Measurements from ENCODE around the gene TMC2.

- TF ChIP-seq CTCF (IDR thresholded peaks at IDR 0.05; ENCODE audit: low read depth, low read length, poor library complexity, severe bottlenecking) (no peak), EZH2phosphoT487 (IDR thresholded peaks at IDR 0.05; ENCODE audit: borderline replicate concordance, low read length) (no peak)
Observed at GRCh38 chr20:2507875-2508630, 28.3 kb upstream of the TMC2 start.
